Measurements from ENCODE around the gene TCF7.

DNA sequence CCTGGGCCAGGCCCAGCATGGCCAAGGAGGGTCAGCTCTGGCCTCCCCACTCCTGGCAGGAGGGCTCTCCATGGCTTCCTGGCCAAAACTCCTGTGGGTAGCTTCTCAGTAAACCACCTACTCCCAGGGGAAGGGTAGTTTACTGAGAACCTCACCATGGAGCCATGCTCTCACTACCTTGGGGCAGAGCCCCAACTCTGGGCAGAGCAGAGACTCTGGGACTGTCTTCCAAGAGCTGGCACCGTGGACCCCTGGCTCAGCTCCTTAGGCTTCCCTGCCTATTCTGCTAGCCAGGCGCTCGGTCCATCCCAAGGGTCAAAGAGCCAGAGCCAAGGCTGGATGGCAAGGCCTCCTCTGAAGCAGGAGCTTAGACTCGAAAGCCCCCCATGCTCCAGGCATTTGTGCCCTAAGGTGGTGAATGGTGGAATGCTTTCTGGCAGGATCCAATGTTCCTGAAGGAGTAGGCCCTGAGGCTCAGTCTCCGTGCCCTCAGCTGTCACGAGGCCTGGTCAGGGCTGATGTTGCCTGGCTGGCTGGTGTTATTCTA is 19.6 kb downstream of the TCF7 start:
- no peak for TF ChIP-seq ZFX (CRISPR knock-in tag; IDR thresholded peaks at IDR 0.05; ENCODE audit: low read depth)
- TF ChIP-seq, protein P1, sequence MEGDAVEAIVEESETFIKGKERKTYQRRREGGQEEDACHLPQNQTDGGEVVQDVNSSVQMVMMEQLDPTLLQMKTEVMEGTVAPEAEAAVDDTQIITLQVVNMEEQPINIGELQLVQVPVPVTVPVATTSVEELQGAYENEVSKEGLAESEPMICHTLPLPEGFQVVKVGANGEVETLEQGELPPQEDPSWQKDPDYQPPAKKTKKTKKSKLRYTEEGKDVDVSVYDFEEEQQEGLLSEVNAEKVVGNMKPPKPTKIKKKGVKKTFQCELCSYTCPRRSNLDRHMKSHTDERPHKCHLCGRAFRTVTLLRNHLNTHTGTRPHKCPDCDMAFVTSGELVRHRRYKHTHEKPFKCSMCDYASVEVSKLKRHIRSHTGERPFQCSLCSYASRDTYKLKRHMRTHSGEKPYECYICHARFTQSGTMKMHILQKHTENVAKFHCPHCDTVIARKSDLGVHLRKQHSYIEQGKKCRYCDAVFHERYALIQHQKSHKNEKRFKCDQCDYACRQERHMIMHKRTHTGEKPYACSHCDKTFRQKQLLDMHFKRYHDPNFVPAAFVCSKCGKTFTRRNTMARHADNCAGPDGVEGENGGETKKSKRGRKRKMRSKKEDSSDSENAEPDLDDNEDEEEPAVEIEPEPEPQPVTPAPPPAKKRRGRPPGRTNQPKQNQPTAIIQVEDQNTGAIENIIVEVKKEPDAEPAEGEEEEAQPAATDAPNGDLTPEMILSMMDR (CRISPR knock-in tag; IDR thresholded peaks at IDR 0.05) = no peak
- no peak for TF ChIP-seq SP1 (IDR thresholded peaks at IDR 0.05)
- TF ChIP-seq SP1 (CRISPR knock-in tag; IDR thresholded peaks at IDR 0.05) = no peak
- no peak for TF ChIP-seq SP2 (CRISPR knock-in tag; IDR thresholded peaks at IDR 0.05)
- TF ChIP-seq JUN (CRISPR knock-in tag; IDR thresholded peaks at IDR 0.05) = no peak
- no peak for TF ChIP-seq HDAC2 (CRISPR knock-in tag; IDR thresholded peaks at IDR 0.05)
- no peak for TF ChIP-seq ZNF768 (CRISPR knock-in tag; IDR thresholded peaks at IDR 0.05)
- TF ChIP-seq CEBPB (IDR thresholded peaks at IDR 0.05; ENCODE audit: borderline replicate concordance, low read depth, low read length) = no peak
- no peak for TF ChIP-seq POLR2A (IDR thresholded peaks at IDR 0.05; ENCODE audit: insufficient read depth in 1 of 2, low read depth in 2 of 2, low read length in 2 of 2)
- no peak for TF ChIP-seq TP53 (CRISPR knock-in tag; conservative IDR thresholded peaks at IDR 0.05)
- TF ChIP-seq, protein P2, sequence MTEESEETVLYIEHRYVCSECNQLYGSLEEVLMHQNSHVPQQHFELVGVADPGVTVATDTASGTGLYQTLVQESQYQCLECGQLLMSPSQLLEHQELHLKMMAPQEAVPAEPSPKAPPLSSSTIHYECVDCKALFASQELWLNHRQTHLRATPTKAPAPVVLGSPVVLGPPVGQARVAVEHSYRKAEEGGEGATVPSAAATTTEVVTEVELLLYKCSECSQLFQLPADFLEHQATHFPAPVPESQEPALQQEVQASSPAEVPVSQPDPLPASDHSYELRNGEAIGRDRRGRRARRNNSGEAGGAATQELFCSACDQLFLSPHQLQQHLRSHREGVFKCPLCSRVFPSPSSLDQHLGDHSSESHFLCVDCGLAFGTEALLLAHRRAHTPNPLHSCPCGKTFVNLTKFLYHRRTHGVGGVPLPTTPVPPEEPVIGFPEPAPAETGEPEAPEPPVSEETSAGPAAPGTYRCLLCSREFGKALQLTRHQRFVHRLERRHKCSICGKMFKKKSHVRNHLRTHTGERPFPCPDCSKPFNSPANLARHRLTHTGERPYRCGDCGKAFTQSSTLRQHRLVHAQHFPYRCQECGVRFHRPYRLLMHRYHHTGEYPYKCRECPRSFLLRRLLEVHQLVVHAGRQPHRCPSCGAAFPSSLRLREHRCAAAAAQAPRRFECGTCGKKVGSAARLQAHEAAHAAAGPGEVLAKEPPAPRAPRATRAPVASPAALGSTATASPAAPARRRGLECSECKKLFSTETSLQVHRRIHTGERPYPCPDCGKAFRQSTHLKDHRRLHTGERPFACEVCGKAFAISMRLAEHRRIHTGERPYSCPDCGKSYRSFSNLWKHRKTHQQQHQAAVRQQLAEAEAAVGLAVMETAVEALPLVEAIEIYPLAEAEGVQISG (CRISPR knock-in tag; IDR thresholded peaks at IDR 0.05) = no peak
- TF ChIP-seq STAT5B (CRISPR knock-in tag; IDR thresholded peaks at IDR 0.05) = no peak
- no peak for TF ChIP-seq TAF1 (CRISPR knock-in tag; IDR thresholded peaks at IDR 0.05)
- no peak for TF ChIP-seq NR2C2 (CRISPR knock-in tag; IDR thresholded peaks at IDR 0.05; ENCODE audit: borderline replicate concordance)

Data from HepG2 (cell line).